Astrocyte (in vitro differentiated cells and primary cell): ENCODE data around the gene TRRAP. TPM values are rescaled to one million over a fixed set of nuclear protein-coding genes. Genes with fewer than 3 reads are reported as not detected.

Experiments used
- DNase-seq: peaks from one replicate; pipeline ENCODE4 v3.0.0-alpha.2; 2010; ENCODE audit warnings: low read depth
- FAIRE-seq: peaks from 2 replicates; lab custom pipeline; 2011; peaks lifted over from hg19 to GRCh38; lab: Jason Lieb, UNC
- H2AFZ ChIP-seq: 2 replicates; pipeline ENCODE4 v1.6.0; 2012; ENCODE audit warnings: low read depth, low read length, inconsistent platforms
- H3K27ac ChIP-seq: 2 replicates; pipeline ENCODE4 v1.5.1; 2011; ENCODE audit warnings: low read depth, low read length, inconsistent platforms
- H3K27me3 ChIP-seq: 2 replicates; pipeline ENCODE4 v1.6.0; 2011; ENCODE audit warnings: low read length, inconsistent platforms; ENCODE audit not compliant: insufficient read depth
- H3K36me3 ChIP-seq: 2 replicates; pipeline ENCODE4 v1.5.1; 2011; ENCODE audit warnings: low read length, inconsistent platforms; ENCODE audit not compliant: insufficient read depth
- H3K4me1 ChIP-seq: 2 replicates; pipeline ENCODE4 v1.5.1; 2011; ENCODE audit warnings: low read length, inconsistent platforms; ENCODE audit not compliant: insufficient read depth
- H3K4me2 ChIP-seq: 2 replicates; pipeline ENCODE4 v1.6.0; 2012; ENCODE audit warnings: low read length, inconsistent platforms
- H3K4me3 ChIP-seq: 2 replicates; pipeline ENCODE4 v1.5.1; 2011; ENCODE audit warnings: low read depth, mild to moderate bottlenecking, low read length, inconsistent platforms; ENCODE audit not compliant: insufficient read depth
- H3K79me2 ChIP-seq: 2 replicates; pipeline ENCODE4 v1.6.0; 2012; ENCODE audit warnings: mild to moderate bottlenecking, low read length, inconsistent platforms; ENCODE audit not compliant: insufficient read depth
- H3K9ac ChIP-seq: 2 replicates; pipeline ENCODE4 v1.6.0; 2012; ENCODE audit warnings: mild to moderate bottlenecking, low read length, inconsistent platforms
- H3K9me3 ChIP-seq: 2 replicates; pipeline ENCODE4 v1.5.1; 2012; ENCODE audit warnings: low read depth, mild to moderate bottlenecking, low read length, inconsistent platforms; ENCODE audit not compliant: insufficient read depth
- H4K20me1 ChIP-seq: 2 replicates; pipeline ENCODE4 v1.6.0; 2012; ENCODE audit warnings: low read length, inconsistent platforms; ENCODE audit not compliant: insufficient read depth
- H3K27ac Mint-ChIP-seq: one replicate; pipeline ENCODE4 v1.8.0; 2021; ENCODE audit warnings: mild to moderate bottlenecking, mixed read lengths; ENCODE audit not compliant: unreplicated experiment
- H3K27me3 Mint-ChIP-seq: one replicate; pipeline ENCODE4 v1.8.0; 2021; ENCODE audit warnings: low read depth, mixed read lengths; ENCODE audit not compliant: unreplicated experiment
- H3K36me3 Mint-ChIP-seq: one replicate; pipeline ENCODE4 v1.8.0; 2021; ENCODE audit warnings: low read depth, mixed read lengths; ENCODE audit not compliant: unreplicated experiment
- H3K4me1 Mint-ChIP-seq: one replicate; pipeline ENCODE4 v1.8.0; 2021; ENCODE audit warnings: low read depth, mixed read lengths; ENCODE audit not compliant: unreplicated experiment
- H3K4me3 Mint-ChIP-seq: one replicate; pipeline ENCODE4 v1.8.0; 2021; ENCODE audit warnings: mild to moderate bottlenecking, moderate library complexity, mixed read lengths; ENCODE audit not compliant: unreplicated experiment
- H3K9me3 Mint-ChIP-seq: one replicate; pipeline ENCODE4 v1.8.0; 2021; ENCODE audit warnings: mild to moderate bottlenecking, mixed read lengths; ENCODE audit not compliant: unreplicated experiment
- EZH2 ChIP-seq: IDR thresholded peaks from 2 replicates; pipeline ENCODE4 v1.6.1; 2012; ENCODE audit warnings: mild to moderate bottlenecking, low read length, inconsistent platforms; ENCODE audit not compliant: insufficient read depth
- total RNA-seq: library from RNA; stranded (reverse); gene quantifications from 2 replicates; pipeline ENCODE4 v1.2.1, GENCODE V29; 2021
- TF ChIP-seq, protein P1 (sequence below): IDR thresholded peaks from 2 replicates; pipeline ENCODE4 v1.5.1; 2011; ENCODE audit warnings: low read depth, mild to moderate bottlenecking, inconsistent platforms, low read length, moderate library complexity; ENCODE audit not compliant: insufficient read depth

Gene TRRAP
- total RNA-seq, 1 donor from 2014 or later: 33.5 TPM

DNA sequence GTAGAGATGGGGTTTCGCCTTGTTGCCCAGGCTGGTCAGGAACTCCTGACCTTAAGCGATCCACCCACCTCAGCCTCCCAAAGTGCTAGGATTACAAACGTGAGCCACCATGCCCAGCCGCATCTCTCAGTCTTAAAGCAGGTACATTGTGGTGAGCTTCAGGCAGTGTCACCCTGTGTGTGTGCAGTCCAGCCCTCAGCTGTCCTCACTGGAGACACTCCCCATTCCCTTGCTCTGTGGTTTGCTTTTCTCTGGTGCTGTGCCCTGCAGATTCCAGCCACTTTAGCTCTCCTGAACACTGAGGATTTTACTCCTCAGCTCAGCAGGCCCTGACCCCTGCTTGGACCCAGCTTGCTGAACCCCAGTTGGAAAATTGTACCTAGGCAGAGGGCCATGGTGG, 6.1 kb downstream of the TRRAP start:
- H3K27ac Mint-ChIP-seq: no peak overlapping the region
- no peak overlapping the region for H3K4me3 Mint-ChIP-seq
- peaks cover 6% of the 10 kb centered on the region for H3K4me1 ChIP-seq
- no peaks in the 10 kb centered on the region for H3K36me3 Mint-ChIP-seq
- H3K27me3 ChIP-seq: no peaks in the 10 kb centered on the region
- no peaks in the 10 kb centered on the region for H3K27me3 Mint-ChIP-seq
- H2AFZ ChIP-seq: no peak overlapping the region
- no peaks in the 10 kb centered on the region for H3K9me3 ChIP-seq
- no peaks in the 10 kb centered on the region for H3K4me1 Mint-ChIP-seq
- H3K4me2 ChIP-seq: no peak overlapping the region
- peaks cover 62% of the 10 kb centered on the region for H4K20me1 ChIP-seq
- TF ChIP-seq, protein P1, sequence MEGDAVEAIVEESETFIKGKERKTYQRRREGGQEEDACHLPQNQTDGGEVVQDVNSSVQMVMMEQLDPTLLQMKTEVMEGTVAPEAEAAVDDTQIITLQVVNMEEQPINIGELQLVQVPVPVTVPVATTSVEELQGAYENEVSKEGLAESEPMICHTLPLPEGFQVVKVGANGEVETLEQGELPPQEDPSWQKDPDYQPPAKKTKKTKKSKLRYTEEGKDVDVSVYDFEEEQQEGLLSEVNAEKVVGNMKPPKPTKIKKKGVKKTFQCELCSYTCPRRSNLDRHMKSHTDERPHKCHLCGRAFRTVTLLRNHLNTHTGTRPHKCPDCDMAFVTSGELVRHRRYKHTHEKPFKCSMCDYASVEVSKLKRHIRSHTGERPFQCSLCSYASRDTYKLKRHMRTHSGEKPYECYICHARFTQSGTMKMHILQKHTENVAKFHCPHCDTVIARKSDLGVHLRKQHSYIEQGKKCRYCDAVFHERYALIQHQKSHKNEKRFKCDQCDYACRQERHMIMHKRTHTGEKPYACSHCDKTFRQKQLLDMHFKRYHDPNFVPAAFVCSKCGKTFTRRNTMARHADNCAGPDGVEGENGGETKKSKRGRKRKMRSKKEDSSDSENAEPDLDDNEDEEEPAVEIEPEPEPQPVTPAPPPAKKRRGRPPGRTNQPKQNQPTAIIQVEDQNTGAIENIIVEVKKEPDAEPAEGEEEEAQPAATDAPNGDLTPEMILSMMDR: no peak
- TF ChIP-seq EZH2: no peak
- H3K9me3 Mint-ChIP-seq: no peaks in the 10 kb centered on the region
- FAIRE-seq: no peak
- no peak for DNase-seq
- no peak overlapping the region for H3K27ac ChIP-seq
- no peak overlapping the region for H3K4me3 ChIP-seq
- H3K9ac ChIP-seq: no peak overlapping the region
- H3K36me3 ChIP-seq: peaks cover 33% of the 10 kb centered on the region
- H3K79me2 ChIP-seq: peaks cover 66% of the 10 kb centered on the region

DNA sequence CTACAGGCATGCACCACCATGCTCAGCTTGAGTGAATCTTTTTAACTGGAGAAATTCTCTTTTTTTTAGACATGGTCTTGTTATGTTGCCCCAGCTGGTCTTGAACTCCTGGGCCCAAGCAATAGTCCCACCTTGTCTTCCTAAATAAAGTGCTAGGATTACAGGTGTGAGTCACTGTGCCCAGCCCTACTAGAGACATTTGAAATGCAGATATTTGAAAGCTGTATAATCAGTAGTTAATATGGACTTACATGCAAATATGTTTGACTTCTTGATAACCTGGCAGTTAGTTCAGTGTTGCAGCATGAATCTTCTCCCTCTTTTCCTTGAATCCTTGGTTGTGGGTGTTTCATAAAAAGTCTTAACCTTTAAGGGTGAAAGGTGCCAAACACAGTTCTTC, 8.7 kb downstream of the TRRAP start:
- Mint-ChIP-seq H3K27ac (no peak overlapping the region), H3K4me3 (no peak overlapping the region), H3K4me1 (no peaks in the 10 kb centered on the region), H3K27me3 (no peaks in the 10 kb centered on the region), H3K9me3 (no peaks in the 10 kb centered on the region), H3K36me3 (no peaks in the 10 kb centered on the region)
- no peaks in the 10 kb centered on the region for H3K4me1 ChIP-seq
- H3K36me3 ChIP-seq: peaks cover 30% of the 10 kb centered on the region
- no peak overlapping the region for H3K9ac ChIP-seq
- H3K27ac ChIP-seq: no peak overlapping the region
- TF ChIP-seq, protein P1: no peak
- TF ChIP-seq EZH2: no peak
- no peaks in the 10 kb centered on the region for H3K27me3 ChIP-seq
- no peak for DNase-seq
- H4K20me1 ChIP-seq: peaks cover 44% of the 10 kb centered on the region
- no peak for FAIRE-seq
- no peak overlapping the region for H3K4me3 ChIP-seq
- no peaks in the 10 kb centered on the region for H3K9me3 ChIP-seq
- H2AFZ ChIP-seq: no peak overlapping the region
- peaks cover 42% of the 10 kb centered on the region for H3K79me2 ChIP-seq
- no peak overlapping the region for H3K4me2 ChIP-seq

DNA sequence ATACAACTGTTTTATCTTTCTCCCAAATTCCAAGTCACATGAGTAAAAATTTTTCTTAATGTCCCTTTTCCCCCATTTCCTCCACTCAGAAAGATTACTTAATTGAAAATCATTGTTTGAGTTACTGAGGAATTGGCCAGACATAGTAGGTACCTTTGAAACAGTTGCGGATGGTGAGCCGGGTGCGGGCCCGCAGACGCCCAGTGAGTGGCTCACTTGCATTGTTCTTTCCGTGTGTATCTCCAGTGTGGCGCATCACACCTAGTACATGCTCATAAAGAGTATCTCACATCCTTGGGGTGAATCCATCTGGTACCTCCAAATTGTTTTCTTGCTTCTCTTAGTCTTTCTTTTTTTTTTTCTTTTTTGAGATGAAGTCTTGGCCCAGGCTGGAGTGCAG, 14.3 kb downstream of the TRRAP start:
- H3K36me3 Mint-ChIP-seq: peaks cover 5% of the 10 kb centered on the region
- H3K27me3 Mint-ChIP-seq: no peaks in the 10 kb centered on the region
- Histone ChIP-seq H3K79me2 (peaks cover 7% of the 10 kb centered on the region), H3K9ac (no peak overlapping the region), H3K27ac (no peak overlapping the region), H4K20me1 (peaks cover 14% of the 10 kb centered on the region), H3K36me3 (peaks cover 27% of the 10 kb centered on the region), H3K27me3 (no peaks in the 10 kb centered on the region), H3K9me3 (no peaks in the 10 kb centered on the region), H3K4me3 (no peak overlapping the region), H3K4me2 (no peak overlapping the region), H3K4me1 (no peaks in the 10 kb centered on the region), H2AFZ (no peak overlapping the region)
- no peaks in the 10 kb centered on the region for H3K4me1 Mint-ChIP-seq
- H3K4me3 Mint-ChIP-seq: no peak overlapping the region
- no peaks in the 10 kb centered on the region for H3K9me3 Mint-ChIP-seq
- FAIRE-seq (no peak), DNase-seq (no peak)
- no peak overlapping the region for H3K27ac Mint-ChIP-seq
- TF ChIP-seq EZH2: no peak
- TF ChIP-seq, protein P1: no peak
